ENCODE results near the gene CAPN13.

CAPN13 gene

DNA sequence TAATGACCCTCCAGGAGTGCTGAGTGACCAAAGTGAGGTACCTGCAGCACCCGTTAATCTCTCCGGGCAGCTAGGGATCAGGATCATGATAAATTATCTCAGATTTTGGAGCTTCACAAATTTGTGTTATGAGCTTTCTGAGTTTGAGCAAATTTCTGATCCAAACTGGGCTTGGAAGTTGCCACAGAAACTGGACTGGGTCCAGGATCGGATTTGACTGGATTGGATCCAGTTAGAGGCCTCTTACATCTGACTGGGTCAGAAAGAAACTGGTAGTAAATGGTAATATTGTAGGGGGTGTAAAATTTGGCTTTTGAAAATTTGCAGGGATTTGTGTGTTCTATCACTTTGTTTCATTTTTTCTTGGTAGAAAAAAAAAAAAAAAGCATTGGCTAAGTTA lies 19.7 kb upstream of the CAPN13 start:
- H3K27me3 ChIP-seq (ENCODE audit: low read depth, low read length) = no peaks in the 10 kb centered on the region
- H4K20me1 ChIP-seq (ENCODE audit: insufficient read depth, low read length) = no peaks in the 10 kb centered on the region
- no peaks in the 10 kb centered on the region for H3K36me3 ChIP-seq (replicated peaks; ENCODE audit: low read depth, low read length)
- H3K79me2 ChIP-seq (ENCODE audit: low read length) = no peaks in the 10 kb centered on the region
- no peak overlapping the region for H3K4me3 ChIP-seq (ENCODE audit: low read length)
- H2AFZ ChIP-seq (ENCODE audit: low read depth, low read length) = no peak overlapping the region
- no peak overlapping the region for H3K27ac ChIP-seq (ENCODE audit: low read length)
- H3K4me2 ChIP-seq (ENCODE audit: low read length) = no peak overlapping the region
- no peaks in the 10 kb centered on the region for H3K9me3 ChIP-seq (ENCODE audit: insufficient read depth, low read length)
- no peaks in the 10 kb centered on the region for H3K4me1 ChIP-seq (ENCODE audit: low read length)
- H3K9ac ChIP-seq (ENCODE audit: low read length) = no peak overlapping the region
- TF ChIP-seq EZH2phosphoT487 (IDR thresholded peaks at IDR 0.05; ENCODE audit: low read depth) = no peak
- TF ChIP-seq, protein P1, sequence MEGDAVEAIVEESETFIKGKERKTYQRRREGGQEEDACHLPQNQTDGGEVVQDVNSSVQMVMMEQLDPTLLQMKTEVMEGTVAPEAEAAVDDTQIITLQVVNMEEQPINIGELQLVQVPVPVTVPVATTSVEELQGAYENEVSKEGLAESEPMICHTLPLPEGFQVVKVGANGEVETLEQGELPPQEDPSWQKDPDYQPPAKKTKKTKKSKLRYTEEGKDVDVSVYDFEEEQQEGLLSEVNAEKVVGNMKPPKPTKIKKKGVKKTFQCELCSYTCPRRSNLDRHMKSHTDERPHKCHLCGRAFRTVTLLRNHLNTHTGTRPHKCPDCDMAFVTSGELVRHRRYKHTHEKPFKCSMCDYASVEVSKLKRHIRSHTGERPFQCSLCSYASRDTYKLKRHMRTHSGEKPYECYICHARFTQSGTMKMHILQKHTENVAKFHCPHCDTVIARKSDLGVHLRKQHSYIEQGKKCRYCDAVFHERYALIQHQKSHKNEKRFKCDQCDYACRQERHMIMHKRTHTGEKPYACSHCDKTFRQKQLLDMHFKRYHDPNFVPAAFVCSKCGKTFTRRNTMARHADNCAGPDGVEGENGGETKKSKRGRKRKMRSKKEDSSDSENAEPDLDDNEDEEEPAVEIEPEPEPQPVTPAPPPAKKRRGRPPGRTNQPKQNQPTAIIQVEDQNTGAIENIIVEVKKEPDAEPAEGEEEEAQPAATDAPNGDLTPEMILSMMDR (IDR thresholded peaks at IDR 0.05; ENCODE audit: low read depth, low read length) = no peak

DNA sequence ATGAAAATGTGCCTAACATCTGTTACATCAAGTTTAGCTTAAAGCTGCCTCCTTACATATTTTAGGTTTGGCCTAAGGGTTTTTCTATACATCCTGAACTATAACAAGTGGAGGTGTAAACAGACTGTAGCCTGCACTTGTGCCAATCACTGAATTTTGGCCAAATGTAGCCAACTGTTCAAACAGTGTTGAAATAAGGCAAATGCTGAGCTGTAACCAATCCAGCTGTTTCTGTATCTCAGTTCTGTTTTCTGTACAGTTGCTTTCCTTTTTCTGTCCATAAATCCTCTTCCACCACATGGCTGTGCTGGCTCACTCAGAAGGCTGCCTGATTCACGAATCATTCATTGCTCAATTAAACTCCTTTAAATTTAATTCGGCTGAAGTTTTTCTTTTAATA lies 19.2 kb upstream of the CAPN13 start:
- H3K27me3 ChIP-seq (ENCODE audit: low read depth, low read length) = no peaks in the 10 kb centered on the region
- no peaks in the 10 kb centered on the region for H3K79me2 ChIP-seq (ENCODE audit: low read length)
- no peaks in the 10 kb centered on the region for H3K9me3 ChIP-seq (ENCODE audit: insufficient read depth, low read length)
- no peak overlapping the region for H3K4me2 ChIP-seq (ENCODE audit: low read length)
- H3K36me3 ChIP-seq (replicated peaks; ENCODE audit: low read depth, low read length) = no peaks in the 10 kb centered on the region
- no peaks in the 10 kb centered on the region for H4K20me1 ChIP-seq (ENCODE audit: insufficient read depth, low read length)
- no peaks in the 10 kb centered on the region for H3K4me1 ChIP-seq (ENCODE audit: low read length)
- no peak overlapping the region for H2AFZ ChIP-seq (ENCODE audit: low read depth, low read length)
- TF ChIP-seq, protein P1 (IDR thresholded peaks at IDR 0.05; ENCODE audit: low read depth, low read length) = no peak
- TF ChIP-seq EZH2phosphoT487 (IDR thresholded peaks at IDR 0.05; ENCODE audit: low read depth) = no peak
- H3K9ac ChIP-seq (ENCODE audit: low read length) = no peak overlapping the region
- H3K4me3 ChIP-seq (ENCODE audit: low read length) = no peak overlapping the region
- no peak overlapping the region for H3K27ac ChIP-seq (ENCODE audit: low read length)

DNA sequence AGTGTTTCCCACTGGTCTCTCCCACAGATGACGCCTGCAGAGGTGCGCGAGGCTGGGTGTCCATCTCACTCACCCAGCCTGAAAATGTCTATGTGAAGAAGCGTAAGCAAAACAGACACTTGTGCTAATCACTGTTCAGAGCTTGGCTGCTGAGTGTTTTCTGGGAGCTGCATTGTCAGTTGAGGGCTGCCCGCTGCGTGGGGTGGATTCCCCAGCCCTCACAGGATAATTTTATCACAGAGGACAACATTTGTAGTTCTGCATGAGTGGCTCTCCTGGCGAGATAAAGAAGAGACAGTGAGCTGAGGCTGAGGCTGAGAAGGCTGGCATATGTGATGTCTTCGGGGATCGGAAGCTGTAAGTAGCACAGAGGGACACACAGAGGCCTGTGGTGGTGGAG lies 16.2 kb upstream of the CAPN13 start:
- Histone ChIP-seq H2AFZ (ENCODE audit: low read depth, low read length) (no peak overlapping the region), H3K79me2 (ENCODE audit: low read length) (no peaks in the 10 kb centered on the region), H4K20me1 (ENCODE audit: insufficient read depth, low read length) (no peaks in the 10 kb centered on the region), H3K9me3 (ENCODE audit: insufficient read depth, low read length) (no peaks in the 10 kb centered on the region), H3K27ac (ENCODE audit: low read length) (no peak overlapping the region), H3K4me1 (ENCODE audit: low read length) (no peaks in the 10 kb centered on the region), H3K4me3 (ENCODE audit: low read length) (no peak overlapping the region), H3K9ac (ENCODE audit: low read length) (no peak overlapping the region), H3K4me2 (ENCODE audit: low read length) (no peak overlapping the region), H3K27me3 (ENCODE audit: low read depth, low read length) (no peaks in the 10 kb centered on the region), H3K36me3 (replicated peaks; ENCODE audit: low read depth, low read length) (no peaks in the 10 kb centered on the region)
- TF ChIP-seq EZH2phosphoT487 (IDR thresholded peaks at IDR 0.05; ENCODE audit: low read depth) = no peak
- TF ChIP-seq, protein P1 (IDR thresholded peaks at IDR 0.05; ENCODE audit: low read depth, low read length) = no peak

DNA sequence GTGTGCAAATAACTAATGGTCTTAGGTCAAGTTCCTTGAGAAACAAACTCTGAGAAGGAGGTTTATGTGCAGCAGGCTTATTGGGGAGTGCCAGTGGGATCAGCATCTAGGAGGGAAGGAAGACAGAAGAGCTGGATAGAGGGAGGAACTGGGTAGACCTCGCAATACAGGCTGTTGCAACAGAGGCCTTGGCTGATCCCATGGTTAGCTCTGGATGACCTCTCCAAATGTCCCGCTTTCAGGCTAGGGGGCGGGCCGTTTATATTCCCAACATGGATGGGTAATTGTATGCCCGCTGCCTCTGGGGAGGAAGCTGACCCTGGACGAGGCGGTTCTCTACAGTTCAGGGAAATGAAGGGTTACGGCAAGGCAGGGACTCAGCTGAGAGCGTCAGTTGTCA lies 14.7 kb upstream of the CAPN13 start:
- Histone ChIP-seq H3K9me3 (ENCODE audit: insufficient read depth, low read length) (no peaks in the 10 kb centered on the region), H3K4me1 (ENCODE audit: low read length) (no peaks in the 10 kb centered on the region), H3K27ac (ENCODE audit: low read length) (no peak overlapping the region), H4K20me1 (ENCODE audit: insufficient read depth, low read length) (no peaks in the 10 kb centered on the region), H3K27me3 (ENCODE audit: low read depth, low read length) (no peaks in the 10 kb centered on the region), H3K36me3 (replicated peaks; ENCODE audit: low read depth, low read length) (no peaks in the 10 kb centered on the region), H2AFZ (ENCODE audit: low read depth, low read length) (no peak overlapping the region), H3K4me2 (ENCODE audit: low read length) (no peak overlapping the region), H3K9ac (ENCODE audit: low read length) (no peak overlapping the region), H3K79me2 (ENCODE audit: low read length) (no peaks in the 10 kb centered on the region), H3K4me3 (ENCODE audit: low read length) (no peak overlapping the region)
- TF ChIP-seq EZH2phosphoT487 (IDR thresholded peaks at IDR 0.05; ENCODE audit: low read depth) = no peak
- TF ChIP-seq, protein P1 (IDR thresholded peaks at IDR 0.05; ENCODE audit: low read depth, low read length) = no peak

Measured in OCI-LY3 (cell line).